NCI-H2196 (cell line): ENCODE results near the gene SNX24.
"Not testable (repeated sequence)": the region's sequence is repeated elsewhere in the genome, so short reads cannot be mapped to it uniquely, and the experiment has no call there.

Experiments
- DNase-seq: peaks from one replicate; lab custom pipeline; 2025; ENCODE audit not compliant: unreplicated experiment; lab: John Stamatoyannopoulos, UW

Gene SNX24, protein sequence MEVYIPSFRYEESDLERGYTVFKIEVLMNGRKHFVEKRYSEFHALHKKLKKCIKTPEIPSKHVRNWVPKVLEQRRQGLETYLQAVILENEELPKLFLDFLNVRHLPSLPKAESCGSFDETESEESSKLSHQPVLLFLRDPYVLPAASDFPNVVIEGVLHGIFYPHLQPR

DNA sequence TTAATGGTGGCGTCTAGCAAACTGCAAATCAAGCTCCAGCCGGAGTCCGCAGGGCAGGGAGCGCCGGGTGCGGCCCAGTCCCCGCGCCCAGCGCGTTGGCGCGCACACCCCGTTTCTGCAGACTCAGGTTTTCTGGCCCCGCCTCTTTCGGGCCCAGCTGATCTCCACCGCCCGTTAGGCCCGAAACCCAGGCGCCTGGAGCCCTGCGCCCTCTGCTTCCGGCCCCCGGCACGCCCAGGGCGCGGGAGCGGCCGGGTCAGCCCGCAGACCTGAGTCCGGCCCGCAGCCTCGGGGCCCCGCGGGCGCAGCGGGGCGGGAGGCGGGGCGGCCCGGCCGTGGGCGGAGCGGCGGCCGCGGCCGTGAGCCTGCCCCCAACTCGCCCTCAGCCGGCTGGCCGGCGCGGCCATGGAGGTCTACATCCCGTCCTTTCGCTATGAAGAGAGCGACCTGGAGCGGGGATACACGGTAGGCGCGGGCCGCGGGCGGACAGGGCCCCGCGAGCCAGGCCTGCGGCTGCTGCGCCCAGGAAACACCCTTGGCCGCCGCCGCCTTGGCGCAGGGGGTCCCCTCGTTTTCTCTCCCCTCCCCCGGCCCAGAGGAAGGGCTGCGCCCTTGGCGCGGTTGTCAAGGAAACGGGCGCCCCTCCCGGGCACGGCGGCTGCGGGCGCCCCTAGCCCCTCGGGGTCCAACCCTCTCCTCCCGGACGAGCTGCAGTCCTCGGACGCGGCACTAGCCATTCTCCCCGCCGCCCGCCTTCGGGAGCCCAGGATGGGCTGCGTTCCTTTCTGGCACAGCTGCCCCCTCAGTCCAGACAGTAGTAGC lies at the start of gene SNX24:
SNX24 (plus strand) TSS at position 385 of the 822 bp plus-strand sequence; CDS start at position 406, 21 bp downstream.
- peak; percentile 87 for DNase-seq

DNA sequence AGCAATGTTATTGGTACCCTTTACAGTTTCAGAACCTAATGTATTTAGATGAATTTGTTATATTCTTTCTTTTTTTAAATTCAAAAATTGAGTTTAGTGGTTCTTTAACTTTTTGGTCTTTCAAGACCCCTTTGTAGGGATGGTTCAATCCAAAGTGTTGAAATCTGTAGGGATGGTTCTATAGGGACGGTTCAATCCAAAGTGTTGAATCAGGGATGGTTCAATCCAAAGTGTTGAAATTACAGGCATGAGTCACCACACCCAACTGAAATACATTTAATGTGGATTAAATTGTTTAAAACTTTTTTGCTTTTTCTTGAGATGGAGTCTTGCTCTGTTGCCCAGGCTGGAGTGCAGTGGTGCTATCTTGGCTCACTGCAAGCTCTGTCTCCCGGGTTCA lies 39.9 kb upstream of the SNX24 start:
- DNase-seq = no peak

DNA sequence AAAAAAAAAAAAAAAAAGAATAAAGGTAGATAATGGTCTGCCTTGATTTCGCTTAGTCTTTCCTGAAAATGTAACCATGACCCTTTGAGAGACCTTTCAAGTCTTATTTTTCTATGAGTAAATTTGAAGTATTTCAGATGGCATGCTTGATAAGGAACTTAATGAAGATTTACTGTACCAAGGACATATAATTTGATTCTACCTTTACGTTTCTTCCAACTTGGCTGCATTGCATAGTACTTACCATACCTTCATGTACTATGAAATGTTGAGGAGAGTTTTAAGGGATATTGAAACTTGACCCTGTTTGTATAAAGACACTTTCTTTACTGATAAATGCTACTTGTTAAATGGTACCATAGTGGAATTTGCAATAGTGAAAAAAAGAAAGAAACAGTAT lies 35.0 kb upstream of the SNX24 start:
- no peak for DNase-seq

DNA sequence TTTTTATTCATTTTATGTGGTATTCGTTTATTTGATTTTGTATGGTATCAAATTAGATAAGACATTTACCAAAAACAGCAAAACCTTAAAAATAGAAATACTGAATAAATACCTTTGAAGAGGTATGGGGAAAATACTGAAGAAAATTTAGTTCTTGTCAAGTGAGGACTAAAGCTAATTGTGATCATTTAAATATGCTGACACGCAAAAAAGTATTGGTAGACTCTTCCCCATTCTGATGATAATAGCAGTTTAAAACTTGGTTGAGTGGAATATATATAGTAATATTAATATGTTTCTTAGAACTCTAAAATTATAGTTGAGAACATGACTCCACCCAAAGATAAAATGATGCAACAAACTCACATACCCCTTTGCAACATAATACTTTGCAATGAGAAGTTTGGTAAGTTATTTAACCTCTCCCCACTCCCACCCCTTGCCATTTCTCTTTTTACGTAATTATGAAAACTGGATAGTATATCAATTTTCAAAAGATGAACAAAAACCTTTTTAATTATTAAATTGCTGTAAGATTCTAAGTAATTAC lies 30.1 kb upstream of the SNX24 start:
- DNase-seq = no peak

DNA sequence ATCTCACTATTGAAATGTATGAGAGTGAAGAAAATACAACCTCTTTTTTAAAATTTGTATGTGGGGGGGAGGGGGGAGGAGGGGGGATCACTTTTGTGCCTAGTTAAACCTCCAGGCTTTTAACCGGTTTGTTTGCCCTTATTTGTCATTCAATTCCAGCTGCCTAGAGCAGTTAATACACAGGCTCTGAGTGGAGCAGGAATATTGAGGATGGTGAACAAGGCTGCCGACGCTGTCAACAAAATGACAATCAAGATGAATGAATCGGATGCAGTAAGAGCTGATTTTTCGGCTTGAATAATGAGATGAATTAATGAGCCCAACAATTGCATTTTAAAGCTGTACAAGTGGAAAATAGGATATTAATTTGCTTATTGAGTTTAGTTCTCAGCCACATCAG lies 28.7 kb upstream of the SNX24 start:
- DNase-seq = no peak

DNA sequence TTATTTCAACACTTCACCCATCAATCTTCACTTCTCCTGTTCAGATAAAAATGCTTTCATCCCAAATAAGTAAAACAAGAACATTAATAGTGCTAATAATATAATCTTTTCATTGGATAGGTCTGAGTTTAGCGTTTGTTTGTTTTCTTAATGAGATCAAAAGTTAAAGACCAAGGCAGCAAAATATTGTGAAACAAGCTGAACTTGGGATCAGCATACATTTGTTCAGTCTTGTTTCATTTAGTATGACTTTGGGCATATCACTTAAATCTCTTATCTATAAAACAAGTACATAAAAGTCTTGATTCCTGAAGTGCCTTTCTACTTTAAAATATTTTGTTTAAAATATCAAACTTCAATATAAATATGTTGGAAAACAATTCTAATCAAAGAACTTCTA lies 13.4 kb upstream of the SNX24 start:
- DNase-seq = no peak

DNA sequence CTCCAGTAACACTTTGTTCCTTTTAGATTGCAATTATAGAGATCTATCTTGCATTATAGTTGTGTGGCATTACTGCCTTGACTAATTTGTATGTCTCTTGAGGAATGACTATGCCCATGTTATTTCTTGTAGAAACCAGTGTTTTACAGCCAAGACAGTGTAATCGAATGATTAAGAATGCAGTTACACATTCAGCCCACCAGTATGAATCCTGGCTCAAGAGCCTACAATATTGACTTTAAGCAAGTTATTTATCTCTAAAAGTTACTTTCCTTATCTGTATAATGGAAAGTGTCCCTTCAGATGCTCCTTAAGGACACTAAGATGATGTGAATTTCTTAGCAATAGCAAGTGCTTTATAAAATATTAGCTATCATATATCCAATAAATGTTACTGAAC lies 9.7 kb upstream of the SNX24 start:
- DNase-seq = no peak

DNA sequence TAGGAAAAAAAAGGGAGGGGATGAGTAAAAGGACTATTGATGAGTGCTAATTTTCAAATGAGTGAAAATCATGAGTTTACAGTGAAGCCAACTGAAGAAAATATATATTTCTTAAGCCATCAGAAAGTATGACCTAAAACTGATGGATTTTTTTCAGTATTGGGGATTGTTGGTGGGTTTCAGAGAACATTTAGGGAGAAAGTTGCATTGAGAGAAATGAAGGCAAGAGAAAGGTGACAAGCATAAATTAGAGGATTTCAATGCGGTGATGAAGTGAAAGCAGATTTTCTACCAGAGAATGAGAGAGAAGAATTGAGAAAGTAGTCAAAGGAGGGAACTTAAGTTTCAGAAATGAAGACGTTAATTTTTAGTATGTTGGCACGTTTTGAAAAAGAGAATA lies 8.5 kb upstream of the SNX24 start:
- no peak for DNase-seq

DNA sequence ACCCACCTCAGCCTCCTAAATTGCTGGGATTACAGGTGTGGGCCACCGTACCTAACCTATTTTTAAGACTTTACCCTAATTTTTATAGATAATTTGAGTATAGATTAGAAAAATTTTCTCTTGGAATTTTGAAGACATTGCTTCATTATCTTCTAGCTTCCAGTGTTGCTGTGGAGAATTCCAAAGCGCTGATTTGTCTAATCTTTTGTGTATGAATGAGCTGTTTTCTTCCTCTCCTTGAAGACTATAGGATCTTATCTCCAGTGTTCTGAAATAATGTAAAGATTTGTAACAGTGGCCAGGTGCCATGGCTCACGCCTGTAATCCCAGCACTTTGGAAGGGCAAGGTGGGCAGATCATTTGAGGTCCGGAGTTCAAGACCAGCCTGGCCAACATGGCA lies 5.7 kb upstream of the SNX24 start:
- no peak for DNase-seq

DNA sequence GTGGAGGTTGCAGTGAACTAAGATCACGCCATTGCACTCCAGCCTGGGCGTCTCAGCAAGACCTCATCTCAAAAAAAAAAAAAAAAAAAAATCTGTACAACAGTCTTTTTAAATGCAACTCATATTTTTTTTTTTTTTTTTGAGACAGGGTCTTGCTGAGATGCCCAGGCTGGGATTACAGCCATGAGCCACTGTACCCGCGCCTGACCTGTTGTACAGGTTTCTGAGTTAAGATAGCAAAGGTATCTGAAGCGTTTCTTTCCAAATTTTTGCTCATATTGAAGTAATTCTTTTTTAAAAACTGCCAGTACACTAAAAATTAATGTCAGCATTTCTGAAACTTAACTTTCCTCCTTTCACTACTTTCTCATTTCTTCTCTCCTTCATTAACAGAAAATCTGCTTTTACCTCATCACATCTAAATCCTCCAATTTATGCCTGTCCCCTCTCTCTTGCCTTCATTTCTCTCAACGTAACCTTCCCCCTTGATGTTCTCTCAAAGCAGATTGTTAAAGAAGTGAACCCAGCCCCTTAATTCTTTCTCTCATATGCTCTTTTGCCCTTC lies 3.3 kb upstream of the SNX24 start:
- DNase-seq = no peak

DNA sequence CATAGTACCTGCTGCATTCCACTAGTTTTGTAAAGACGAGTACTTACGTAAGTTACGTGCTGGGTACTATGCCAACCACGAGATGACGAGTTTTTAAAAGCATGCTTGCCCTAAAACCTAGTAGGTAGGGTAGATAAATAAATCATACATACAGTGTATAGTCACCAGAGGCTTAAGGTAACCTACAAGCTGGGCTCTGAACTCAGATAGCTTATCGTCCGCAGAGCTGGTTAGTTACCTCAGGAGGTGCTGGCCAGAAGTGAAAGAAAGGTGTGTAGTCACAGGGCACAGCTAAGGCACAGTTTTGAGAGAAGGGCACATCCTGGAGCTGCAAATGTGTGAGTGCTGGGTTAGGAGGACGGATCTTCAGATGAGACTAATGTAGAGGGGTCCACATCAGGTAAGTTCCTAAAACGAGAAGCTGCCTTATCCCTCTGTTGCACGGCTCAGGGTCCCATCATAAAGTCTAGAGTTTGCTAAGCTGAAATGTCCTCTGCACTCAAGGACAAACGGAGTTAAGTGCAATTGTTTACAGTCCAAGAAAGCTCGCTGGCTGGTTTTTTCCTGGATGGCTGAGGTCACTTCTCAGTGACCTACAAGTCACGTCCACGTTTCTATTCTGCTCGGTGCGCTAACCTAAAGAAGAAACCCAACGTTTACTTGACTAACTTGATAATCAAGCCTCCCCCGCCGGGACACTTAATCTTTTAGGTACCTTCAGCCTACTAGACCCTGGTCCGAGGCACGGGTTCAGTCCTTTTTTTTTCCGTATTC lies 1.1 kb upstream of the SNX24 start:
- peak; percentile 5 for DNase-seq

DNA sequence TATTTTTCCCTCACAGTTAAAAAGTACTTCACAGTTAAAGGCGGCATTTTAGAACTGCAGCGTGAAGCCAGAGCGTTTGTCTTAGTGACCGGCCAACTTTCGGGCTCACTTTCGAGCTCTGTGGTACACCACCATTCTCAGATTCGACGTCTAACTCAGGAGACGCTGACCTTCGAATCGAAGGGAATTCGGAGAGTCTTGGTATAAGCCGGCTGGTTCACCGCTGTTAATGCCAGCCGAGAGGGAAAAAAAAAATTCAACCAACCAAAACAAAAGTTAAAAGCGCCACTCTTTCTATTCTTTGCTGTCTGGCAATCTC lies 544 bp upstream of the SNX24 start:
- DNase-seq = no peak

DNA sequence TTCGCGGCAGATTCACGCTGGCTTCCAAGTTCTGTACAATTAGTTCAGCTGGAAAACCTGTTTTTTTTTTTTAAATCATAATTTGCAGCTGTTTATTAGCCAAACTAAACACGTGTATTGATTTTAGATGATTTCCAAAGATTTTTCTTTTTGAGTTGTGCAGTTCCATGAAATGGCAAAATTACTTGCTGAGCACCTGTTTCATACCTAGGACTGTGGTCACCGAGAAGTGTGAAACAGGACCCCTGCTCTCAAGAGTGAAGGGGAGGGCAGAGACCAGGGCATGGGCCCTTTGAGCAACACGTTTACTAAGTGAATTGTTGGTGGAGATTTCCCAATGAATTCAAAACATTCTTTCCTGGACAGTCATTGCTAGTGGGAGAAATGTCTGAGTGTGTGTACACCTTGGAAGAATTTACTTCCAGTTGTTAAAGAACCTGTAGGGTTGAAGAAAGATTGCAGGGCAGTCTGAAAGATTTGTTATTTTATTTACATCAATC lies 688 bp downstream of the SNX24 start:
- DNase-seq = peak; percentile 20

DNA sequence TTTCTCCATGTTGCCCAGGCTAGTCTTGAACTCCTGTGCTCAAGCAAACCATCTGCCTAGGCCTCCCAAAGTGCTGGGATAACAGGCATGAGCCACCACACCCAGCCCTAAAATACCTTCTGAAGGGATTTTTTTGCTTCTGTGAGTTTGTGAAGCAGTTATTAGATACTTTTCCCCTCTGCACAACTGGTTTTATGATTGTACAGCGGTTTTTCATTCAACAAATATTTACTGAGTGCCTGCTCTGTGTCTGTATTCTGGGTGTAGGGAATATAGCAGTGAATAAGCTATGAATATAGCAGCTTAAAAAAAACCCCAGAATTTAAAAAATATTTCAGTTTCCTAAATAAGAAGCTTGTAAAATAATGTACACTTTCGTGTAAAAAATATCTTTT lies 2.3 kb downstream of the SNX24 start:
- no peak for DNase-seq

DNA sequence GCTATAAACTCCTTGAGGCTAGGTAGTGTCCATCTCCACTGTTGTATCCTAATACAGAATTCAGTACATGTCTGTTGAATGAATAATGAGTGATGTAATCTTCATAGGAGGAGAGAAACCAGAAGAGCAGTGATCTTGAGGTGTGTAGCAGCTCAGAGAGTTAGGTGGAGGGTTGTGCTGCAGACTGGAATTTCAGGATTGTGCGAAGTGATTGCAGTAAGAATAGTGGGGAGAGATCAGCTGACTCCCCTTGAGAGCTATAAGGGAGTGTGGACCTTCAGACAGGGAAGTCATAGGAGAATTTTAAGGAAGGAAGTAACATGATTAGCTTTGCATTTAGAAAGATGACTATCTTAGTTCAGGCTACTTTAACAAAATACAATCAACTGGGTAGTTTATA lies 4.4 kb downstream of the SNX24 start:
- DNase-seq = no peak

DNA sequence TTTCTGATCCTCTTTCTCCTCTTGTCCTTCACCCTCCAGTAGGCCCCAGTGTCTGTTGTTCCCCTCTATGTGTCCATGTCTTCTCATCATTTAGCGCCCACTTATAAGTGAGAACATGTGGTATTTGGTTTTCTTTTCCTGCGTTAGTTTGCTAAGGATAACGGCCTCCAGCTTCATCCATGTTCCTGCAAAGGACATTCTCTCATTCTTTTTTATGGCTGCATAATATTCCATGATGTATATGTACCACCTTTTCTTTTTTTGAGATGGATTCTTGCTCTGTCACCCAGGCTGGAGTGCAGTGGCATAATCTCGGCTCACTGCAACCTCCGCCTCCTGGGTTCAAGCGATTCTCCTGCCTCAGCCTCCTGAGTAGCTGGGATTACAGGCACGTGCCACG lies 12.1 kb downstream of the SNX24 start:
- DNase-seq = not testable (repeated sequence)

DNA sequence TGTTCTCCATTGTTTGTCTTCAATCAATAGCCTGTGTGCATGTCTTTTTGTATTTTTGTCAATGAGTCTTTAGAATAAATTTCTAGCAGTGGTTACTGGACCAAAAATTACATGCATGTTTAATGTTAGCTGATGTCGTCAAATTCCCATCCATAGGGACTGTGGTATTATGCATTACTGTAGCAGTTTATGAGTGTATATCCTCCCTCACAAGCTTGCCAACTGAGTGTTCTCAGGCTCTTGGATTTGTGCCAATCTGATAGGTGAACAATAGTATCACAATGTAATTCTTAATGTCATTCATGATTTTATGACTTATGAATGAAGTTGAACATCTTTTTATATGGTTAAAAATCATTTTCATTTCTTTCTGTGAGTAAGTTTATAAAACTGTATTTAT lies 13.0 kb downstream of the SNX24 start:
- peak; percentile 16 for DNase-seq

DNA sequence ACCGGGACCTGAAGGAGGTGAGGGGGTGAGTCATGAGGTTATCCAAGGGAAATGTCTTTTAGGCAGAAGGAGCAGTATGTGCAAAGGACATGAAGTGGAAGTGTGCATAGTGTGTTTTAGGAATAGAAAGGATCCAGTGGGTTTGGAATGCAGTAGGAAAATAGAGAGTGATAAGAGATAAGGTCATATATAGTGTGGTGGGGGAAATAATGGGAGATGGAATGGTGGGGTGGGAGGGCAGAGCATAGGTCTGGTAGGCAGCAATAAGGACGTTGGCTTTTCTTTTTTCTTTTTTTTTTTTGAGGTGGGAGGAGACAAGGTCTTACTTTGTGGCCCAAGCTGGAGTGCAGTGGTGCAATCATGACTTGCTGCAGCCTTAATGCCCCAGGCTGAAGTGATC lies 17.8 kb downstream of the SNX24 start:
- no peak for DNase-seq

DNA sequence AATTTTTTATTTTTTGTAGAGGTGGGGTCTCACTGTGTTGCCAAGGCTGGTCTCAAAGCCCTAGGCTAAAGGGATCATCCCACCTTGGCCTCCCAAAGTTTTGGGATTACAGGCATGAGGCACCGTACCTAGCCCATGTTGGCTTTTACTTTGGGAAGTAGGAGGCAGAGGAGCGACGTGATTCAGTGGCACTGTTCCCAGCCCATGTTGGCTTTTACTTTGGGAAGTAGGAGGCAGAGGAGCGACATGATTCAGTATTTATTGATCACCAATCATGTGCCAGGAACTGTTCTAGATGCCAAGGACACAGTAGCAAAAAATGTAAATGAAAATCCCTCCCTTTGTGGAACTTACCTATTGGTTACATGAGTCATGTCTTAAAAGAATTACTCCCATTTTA lies 18.3 kb downstream of the SNX24 start:
- DNase-seq = no peak

DNA sequence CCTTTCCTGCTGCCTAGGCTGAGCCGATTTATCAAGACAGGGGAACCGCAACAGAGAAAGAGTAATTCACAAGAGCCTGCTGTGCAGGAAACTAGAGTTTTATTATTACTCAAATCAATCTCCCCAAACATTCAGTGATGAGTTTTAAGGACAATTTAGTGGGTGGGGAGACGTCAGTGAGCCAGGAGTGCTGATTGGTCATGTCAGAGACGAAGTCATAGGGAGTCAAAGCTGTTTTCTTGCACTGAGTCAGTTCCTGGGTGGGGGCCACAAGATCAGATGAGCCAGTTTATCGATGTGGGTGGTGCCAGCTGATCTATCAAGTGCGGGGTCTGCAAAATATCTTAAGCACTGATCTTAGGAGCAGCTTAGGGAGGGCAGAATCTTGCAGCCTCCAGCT lies 19.0 kb downstream of the SNX24 start:
- no peak for DNase-seq

DNA sequence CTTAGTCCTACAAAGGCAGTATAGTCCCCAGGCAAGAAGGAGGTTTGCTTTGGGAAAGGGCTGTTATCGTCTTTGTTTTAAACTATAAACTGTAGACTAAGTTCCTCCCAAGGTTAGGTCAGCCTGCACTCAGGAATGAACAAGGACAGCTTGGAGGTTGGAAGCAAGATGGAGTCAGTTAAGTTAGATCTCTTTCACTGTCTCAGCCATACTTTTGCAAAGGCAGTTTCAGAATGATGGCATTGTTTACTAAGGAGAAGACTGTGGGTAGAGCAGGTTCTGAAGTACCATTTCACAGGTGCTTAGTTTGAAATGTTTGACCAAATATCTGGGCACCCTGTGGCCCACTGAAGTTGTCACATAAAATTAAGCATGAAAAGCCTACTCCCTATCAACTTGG lies 19.4 kb downstream of the SNX24 start:
- no peak for DNase-seq
